Measurements from ENCODE around the gene SPATA4.
"Not testable (repeated sequence)": the region's sequence is repeated elsewhere in the genome, so short reads cannot be mapped to it uniquely, and the experiment has no call there.

Gene SPATA4

GRCh38 chr4:176195184-176195978 lies at the start of gene SPATA4:
Gene SPATA4 (minus strand): TSS chr4:176195585. CDS start chr4:176195562, 23 bp downstream.
- DNase-seq (ENCODE audit: low read depth in 2 of 2, low spot score in 1 of 2) = peak; percentile 84 to 86

- DNase-seq (ENCODE audit: low read depth in 2 of 2, low spot score in 1 of 2) = no peak
Measured at GRCh38 chr4:176242764-176243347, 47.5 kb upstream of the SPATA4 start.

GRCh38 chr4:176241703-176242102 lies 46.3 kb upstream of the SPATA4 start:
- DNase-seq (ENCODE audit: low read depth in 2 of 2, low spot score in 1 of 2) = no peak

- no peak for DNase-seq (ENCODE audit: low read depth in 2 of 2, low spot score in 1 of 2)
Measured at GRCh38 chr4:176238826-176239225, 43.4 kb upstream of the SPATA4 start.

- DNase-seq (ENCODE audit: low read depth in 2 of 2, low spot score in 1 of 2) = no peak
Measured at GRCh38 chr4:176238157-176238610, 42.8 kb upstream of the SPATA4 start.

GRCh38 chr4:176236946-176237345 lies 41.6 kb upstream of the SPATA4 start:
- DNase-seq (ENCODE audit: low read depth in 2 of 2, low spot score in 1 of 2) = no peak

GRCh38 chr4:176230836-176231235 lies 35.5 kb upstream of the SPATA4 start:
- DNase-seq (ENCODE audit: low read depth in 2 of 2, low spot score in 1 of 2) = no peak

- no peak for DNase-seq (ENCODE audit: low read depth in 2 of 2, low spot score in 1 of 2)
Measured at GRCh38 chr4:176229645-176230044, 34.3 kb upstream of the SPATA4 start.

GRCh38 chr4:176226736-176227135 lies 31.4 kb upstream of the SPATA4 start:
- DNase-seq (ENCODE audit: low read depth in 2 of 2, low spot score in 1 of 2) = no peak

GRCh38 chr4:176223561-176223960 lies 28.2 kb upstream of the SPATA4 start:
- DNase-seq (ENCODE audit: low read depth in 2 of 2, low spot score in 1 of 2) = no peak

GRCh38 chr4:176222149-176222548 lies 26.8 kb upstream of the SPATA4 start:
- DNase-seq (ENCODE audit: low read depth in 2 of 2, low spot score in 1 of 2) = no peak

- no peak for DNase-seq (ENCODE audit: low read depth in 2 of 2, low spot score in 1 of 2)
Measured at GRCh38 chr4:176217510-176217909, 22.1 kb upstream of the SPATA4 start.

- not testable (repeated sequence) for DNase-seq (ENCODE audit: low read depth in 2 of 2, low spot score in 1 of 2)
Measured at GRCh38 chr4:176212351-176212750, 17.0 kb upstream of the SPATA4 start.

GRCh38 chr4:176210579-176211296 lies 15.4 kb upstream of the SPATA4 start:
- no peak for DNase-seq (ENCODE audit: low read depth in 2 of 2, low spot score in 1 of 2)

GRCh38 chr4:176210101-176210500 lies 14.7 kb upstream of the SPATA4 start:
- no peak for DNase-seq (ENCODE audit: low read depth in 2 of 2, low spot score in 1 of 2)

- no peak for DNase-seq (ENCODE audit: low read depth in 2 of 2, low spot score in 1 of 2)
Measured at GRCh38 chr4:176209535-176209934, 14.2 kb upstream of the SPATA4 start.

GRCh38 chr4:176207839-176208238 lies 12.5 kb upstream of the SPATA4 start:
- DNase-seq (ENCODE audit: low read depth in 2 of 2, low spot score in 1 of 2) = no peak

GRCh38 chr4:176205299-176205698 lies 9.9 kb upstream of the SPATA4 start:
- no peak for DNase-seq (ENCODE audit: low read depth in 2 of 2, low spot score in 1 of 2)

GRCh38 chr4:176198316-176198903 lies 3.0 kb upstream of the SPATA4 start:
- no peak for DNase-seq (ENCODE audit: low read depth in 2 of 2, low spot score in 1 of 2)

GRCh38 chr4:176193938-176194337 lies 1.4 kb downstream of the SPATA4 start:
- DNase-seq (ENCODE audit: low read depth in 2 of 2, low spot score in 1 of 2) = no peak

- DNase-seq (ENCODE audit: low read depth in 2 of 2, low spot score in 1 of 2) = no peak
Measured at GRCh38 chr4:176193126-176193525, 2.3 kb downstream of the SPATA4 start.

- no peak for DNase-seq (ENCODE audit: low read depth in 2 of 2, low spot score in 1 of 2)
Measured at GRCh38 chr4:176191974-176192373, 3.4 kb downstream of the SPATA4 start.
